GM19025 (cell line): ENCODE results near the gene SCN5A.

Experiments used
- ATAC-seq: cut with Tn5 transposase; IDR thresholded peaks from one replicate; pipeline ENCODE4 v1.9.1; 2021; ENCODE audit warnings: mild to moderate bottlenecking, low read depth, moderate library complexity; ENCODE audit not compliant: unreplicated experiment

The SCN5A gene

GRCh38 chr3:38548154-38548931, 101.1 kb downstream of the SCN5A start:
- no peak for ATAC-seq

GRCh38 chr3:38545983-38546382, 103.5 kb downstream of the SCN5A start:
- no peak for ATAC-seq

- no peak for ATAC-seq
Measured at GRCh38 chr3:38545550-38545949, 103.9 kb downstream of the SCN5A start.

- ATAC-seq, result no peak
Measured at GRCh38 chr3:38544926-38545325, 104.6 kb downstream of the SCN5A start.

- no peak for ATAC-seq
Measured at GRCh38 chr3:38543586-38543985, 105.9 kb downstream of the SCN5A start.

- ATAC-seq, result no peak
Measured at GRCh38 chr3:38542401-38543298, 106.8 kb downstream of the SCN5A start.

- no peak for ATAC-seq
Measured at GRCh38 chr3:38541806-38542205, 107.7 kb downstream of the SCN5A start.

- no peak for ATAC-seq
Measured at GRCh38 chr3:38538773-38539353, 110.6 kb downstream of the SCN5A start.

- no peak for ATAC-seq
Measured at GRCh38 chr3:38536671-38537070, 112.8 kb downstream of the SCN5A start.

- ATAC-seq, result no peak
Measured at GRCh38 chr3:38534604-38535003, 114.9 kb downstream of the SCN5A start.

- ATAC-seq, result no peak
Measured at GRCh38 chr3:38534180-38534579, 115.3 kb downstream of the SCN5A start.

GRCh38 chr3:38533285-38533976, 116.1 kb downstream of the SCN5A start:
- no peak for ATAC-seq

GRCh38 chr3:38532529-38532928, 117.0 kb downstream of the SCN5A start:
- ATAC-seq, result no peak

- no peak for ATAC-seq
Measured at GRCh38 chr3:38528457-38528856, 121.0 kb downstream of the SCN5A start.

GRCh38 chr3:38526792-38527191, 122.7 kb downstream of the SCN5A start:
- no peak for ATAC-seq

- no peak for ATAC-seq
Measured at GRCh38 chr3:38524141-38524739, 125.2 kb downstream of the SCN5A start.

GRCh38 chr3:38522002-38522401, 127.5 kb downstream of the SCN5A start:
- ATAC-seq, result no peak

- ATAC-seq, result no peak
Measured at GRCh38 chr3:38521391-38521987, 128.0 kb downstream of the SCN5A start.

GRCh38 chr3:38519651-38520050, 129.8 kb downstream of the SCN5A start:
- no peak for ATAC-seq

GRCh38 chr3:38519000-38519399, 130.5 kb downstream of the SCN5A start:
- no peak for ATAC-seq
